KMS-11 (cell line): ENCODE results near the gene NPAS2.

Experiments used
- H2AFZ ChIP-seq: fragments of 200-600 bp; sonication (generic); 2 replicates; pipeline ENCODE4 v1.6.1; 2016; ENCODE audit warnings: antibody characterized with exemption, mixed run types, low read depth
- H3K27ac ChIP-seq: fragments of 200-600 bp; sonication (generic); 2 replicates; pipeline ENCODE4 v1.6.1; 2016; ENCODE audit warnings: mild to moderate bottlenecking, mixed run types
- H3K27me3 ChIP-seq: fragments of 200-600 bp; sonication (generic); 2 replicates; pipeline ENCODE4 v1.6.1; 2017; ENCODE audit warnings: mild to moderate bottlenecking, low read depth, mixed run types, moderate library complexity; ENCODE audit not compliant: insufficient read depth
- H3K36me3 ChIP-seq: fragments of 200-600 bp; sonication (generic); 2 replicates; pipeline ENCODE4 v1.6.1; 2017; ENCODE audit warnings: mild to moderate bottlenecking, mixed run types; ENCODE audit not compliant: insufficient read depth
- H3K4me1 ChIP-seq: fragments of 200-600 bp; sonication (generic); 2 replicates; pipeline ENCODE4 v1.6.1; 2016; ENCODE audit warnings: mild to moderate bottlenecking, low read depth, mixed run types; ENCODE audit not compliant: poor library complexity, severe bottlenecking
- H3K4me2 ChIP-seq: fragments of 200-600 bp; sonication (generic); 2 replicates; pipeline ENCODE4 v1.7.0; 2016; ENCODE audit warnings: mild to moderate bottlenecking, mixed run types
- H3K4me3 ChIP-seq: fragments of 200-600 bp; sonication (generic); IDR thresholded peaks from 2 replicates; pipeline ENCODE4 v1.6.1; 2017; ENCODE audit warnings: low read depth, low read length, mixed read lengths; ENCODE audit not compliant: insufficient read depth
- H3K79me2 ChIP-seq: fragments of 200-600 bp; sonication (generic); 2 replicates; pipeline ENCODE4 v1.6.1; 2016; ENCODE audit warnings: low read depth, mixed run types; ENCODE audit not compliant: insufficient read depth
- H3K9ac ChIP-seq: fragments of 200-600 bp; sonication (generic); 2 replicates; pipeline ENCODE4 v1.6.1; 2016; ENCODE audit warnings: mild to moderate bottlenecking, mixed run types
- H4K20me1 ChIP-seq: fragments of 200-600 bp; sonication (generic); 2 replicates; pipeline ENCODE4 v1.6.1; 2016; ENCODE audit warnings: mild to moderate bottlenecking, mixed run types; ENCODE audit not compliant: insufficient read depth
- CTCF ChIP-seq: fragments of 200-600 bp; sonication (generic); conservative IDR thresholded peaks from 2 replicates; pipeline ENCODE4 v1.6.1; 2017; ENCODE audit warnings: low read depth, mild to moderate bottlenecking, antibody characterized with exemption, low read length, moderate library complexity, mixed read lengths

Gene NPAS2

GRCh38 chr2:100831831-100832230 lies 11.9 kb downstream of the NPAS2 start:
- Histone ChIP-seq H3K27me3 (no peaks in the 10 kb centered on the region), H3K9ac (no peak overlapping the region), H3K27ac (no peak overlapping the region), H3K79me2 (no peaks in the 10 kb centered on the region), H3K4me3 (no peak overlapping the region), H2AFZ (no peak overlapping the region), H3K4me2 (no peak overlapping the region), H4K20me1 (no peaks in the 10 kb centered on the region), H3K4me1 (no peaks in the 10 kb centered on the region), H3K36me3 (no peaks in the 10 kb centered on the region)
- TF ChIP-seq CTCF = no peak

GRCh38 chr2:100832885-100833284 lies 12.9 kb downstream of the NPAS2 start:
- Histone ChIP-seq H3K4me1 (no peaks in the 10 kb centered on the region), H4K20me1 (no peaks in the 10 kb centered on the region), H2AFZ (no peak overlapping the region), H3K27me3 (no peaks in the 10 kb centered on the region), H3K4me2 (no peak overlapping the region), H3K9ac (no peak overlapping the region), H3K36me3 (no peaks in the 10 kb centered on the region), H3K4me3 (no peak overlapping the region), H3K79me2 (no peaks in the 10 kb centered on the region), H3K27ac (no peak overlapping the region)
- no peak for TF ChIP-seq CTCF

DNA sequence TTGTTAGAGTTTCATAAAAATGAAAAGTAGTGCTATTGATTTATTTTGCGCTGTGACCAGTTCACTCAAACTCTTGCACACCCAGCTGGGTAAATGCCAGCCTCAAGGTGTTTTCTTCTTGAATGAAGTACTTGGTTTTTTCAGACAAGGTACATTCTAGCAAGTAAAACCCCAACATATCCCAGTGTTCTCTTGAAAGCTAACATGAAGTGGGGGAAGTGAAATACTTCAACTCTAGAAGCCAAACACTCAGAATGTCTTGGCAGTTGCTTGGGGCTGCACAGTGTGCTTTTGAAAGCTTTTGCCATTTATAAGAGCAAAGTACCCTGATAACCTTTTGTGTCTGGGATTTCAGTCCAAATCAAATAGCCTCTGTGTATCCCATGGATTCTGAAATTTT lies 13.4 kb downstream of the NPAS2 start:
- Histone ChIP-seq H3K27ac (no peak overlapping the region), H3K4me3 (no peak overlapping the region), H3K27me3 (no peaks in the 10 kb centered on the region), H3K4me1 (no peaks in the 10 kb centered on the region), H4K20me1 (no peaks in the 10 kb centered on the region), H3K36me3 (no peaks in the 10 kb centered on the region), H2AFZ (no peak overlapping the region), H3K4me2 (no peak overlapping the region), H3K9ac (no peak overlapping the region), H3K79me2 (no peaks in the 10 kb centered on the region)
- TF ChIP-seq CTCF = no peak

GRCh38 chr2:100834221-100834620 lies 14.3 kb downstream of the NPAS2 start:
- Histone ChIP-seq H3K4me2 (no peak overlapping the region), H3K36me3 (no peaks in the 10 kb centered on the region), H2AFZ (no peak overlapping the region), H4K20me1 (no peaks in the 10 kb centered on the region), H3K4me1 (no peaks in the 10 kb centered on the region), H3K27me3 (no peaks in the 10 kb centered on the region), H3K27ac (no peak overlapping the region), H3K79me2 (no peaks in the 10 kb centered on the region), H3K4me3 (no peak overlapping the region), H3K9ac (no peak overlapping the region)
- TF ChIP-seq CTCF = no peak
